LHCN-M2 (cell line): ENCODE data around the gene LMOD2. TPM values are rescaled to one million over a fixed set of nuclear protein-coding genes. Genes with fewer than 3 reads are reported as not detected.

Source experiments
- DNase-seq: peaks from one replicate; pipeline ENCODE4 v3.0.0-alpha.2; 2012; ENCODE audit warnings: low read depth
- polyA plus RNA-seq: library from polyadenylated mRNA; unstranded; fragments of >200 nt; gene quantifications from one replicate; pipeline ENCODE4 v1.2.1, GENCODE V29; 2012; ENCODE audit warnings: missing spikeins
- total RNA-seq: library from RNA; depleted of rRNA; stranded (reverse); fragments of >200 nt; gene quantifications from 2 replicates; pipeline ENCODE4 v1.2.3, GENCODE V29; 2014; rRNA removed

LMOD2 gene, protein sequence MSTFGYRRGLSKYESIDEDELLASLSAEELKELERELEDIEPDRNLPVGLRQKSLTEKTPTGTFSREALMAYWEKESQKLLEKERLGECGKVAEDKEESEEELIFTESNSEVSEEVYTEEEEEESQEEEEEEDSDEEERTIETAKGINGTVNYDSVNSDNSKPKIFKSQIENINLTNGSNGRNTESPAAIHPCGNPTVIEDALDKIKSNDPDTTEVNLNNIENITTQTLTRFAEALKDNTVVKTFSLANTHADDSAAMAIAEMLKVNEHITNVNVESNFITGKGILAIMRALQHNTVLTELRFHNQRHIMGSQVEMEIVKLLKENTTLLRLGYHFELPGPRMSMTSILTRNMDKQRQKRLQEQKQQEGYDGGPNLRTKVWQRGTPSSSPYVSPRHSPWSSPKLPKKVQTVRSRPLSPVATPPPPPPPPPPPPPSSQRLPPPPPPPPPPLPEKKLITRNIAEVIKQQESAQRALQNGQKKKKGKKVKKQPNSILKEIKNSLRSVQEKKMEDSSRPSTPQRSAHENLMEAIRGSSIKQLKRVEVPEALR
- total RNA-seq, result not detected in 2 replicates
- not detected for polyA plus RNA-seq

DNA sequence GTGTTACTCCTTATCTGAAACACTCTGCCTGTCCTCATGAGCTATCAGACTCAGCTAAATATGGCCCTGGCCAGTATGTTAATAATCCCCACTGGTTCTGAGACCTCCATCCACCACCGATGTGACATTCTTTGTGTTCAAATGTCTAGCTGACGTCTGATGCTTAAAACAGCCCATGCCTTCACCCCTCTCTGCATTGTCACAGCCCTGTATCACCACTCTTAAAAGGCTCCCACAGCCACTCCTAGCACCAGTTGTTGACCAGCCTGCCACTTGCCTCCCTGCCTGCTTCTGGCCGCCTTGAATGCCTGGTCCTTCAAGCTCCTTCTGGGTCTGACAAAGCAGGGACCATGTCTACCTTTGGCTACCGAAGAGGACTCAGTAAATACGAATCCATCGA is at the start of gene LMOD2:
TSS of gene LMOD2 (plus strand) at position 253 of the 400 bp plus-strand sequence. CDS start at position 351, 98 bp downstream.
- DNase-seq, result no peak

DNA sequence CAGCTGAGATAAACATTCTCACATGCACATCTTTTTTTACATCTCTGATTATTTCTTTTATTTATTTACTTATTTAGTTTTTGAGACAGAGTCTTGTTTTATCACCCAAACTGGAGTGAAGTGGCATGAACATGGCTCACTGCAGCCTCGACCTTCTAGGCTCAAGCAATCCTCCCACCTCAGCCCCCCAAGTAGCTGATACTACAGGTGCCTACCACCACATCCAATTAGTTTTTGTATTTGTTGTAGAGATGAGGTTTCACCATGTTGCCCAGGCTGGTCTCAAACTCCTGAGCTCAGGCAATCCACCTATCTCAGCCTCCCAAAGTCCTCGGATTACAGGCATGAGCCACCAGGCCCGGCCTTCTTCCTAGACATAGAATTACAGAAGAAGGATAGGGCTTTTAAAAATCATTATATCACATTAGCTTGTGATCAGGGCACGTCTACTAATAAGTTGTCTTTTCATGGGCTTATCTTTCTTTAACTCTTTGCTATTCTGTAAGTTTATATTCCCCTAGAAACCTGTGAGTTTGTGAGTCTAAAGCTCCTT is 48.2 kb upstream of the LMOD2 start:
- DNase-seq, result no peak

DNA sequence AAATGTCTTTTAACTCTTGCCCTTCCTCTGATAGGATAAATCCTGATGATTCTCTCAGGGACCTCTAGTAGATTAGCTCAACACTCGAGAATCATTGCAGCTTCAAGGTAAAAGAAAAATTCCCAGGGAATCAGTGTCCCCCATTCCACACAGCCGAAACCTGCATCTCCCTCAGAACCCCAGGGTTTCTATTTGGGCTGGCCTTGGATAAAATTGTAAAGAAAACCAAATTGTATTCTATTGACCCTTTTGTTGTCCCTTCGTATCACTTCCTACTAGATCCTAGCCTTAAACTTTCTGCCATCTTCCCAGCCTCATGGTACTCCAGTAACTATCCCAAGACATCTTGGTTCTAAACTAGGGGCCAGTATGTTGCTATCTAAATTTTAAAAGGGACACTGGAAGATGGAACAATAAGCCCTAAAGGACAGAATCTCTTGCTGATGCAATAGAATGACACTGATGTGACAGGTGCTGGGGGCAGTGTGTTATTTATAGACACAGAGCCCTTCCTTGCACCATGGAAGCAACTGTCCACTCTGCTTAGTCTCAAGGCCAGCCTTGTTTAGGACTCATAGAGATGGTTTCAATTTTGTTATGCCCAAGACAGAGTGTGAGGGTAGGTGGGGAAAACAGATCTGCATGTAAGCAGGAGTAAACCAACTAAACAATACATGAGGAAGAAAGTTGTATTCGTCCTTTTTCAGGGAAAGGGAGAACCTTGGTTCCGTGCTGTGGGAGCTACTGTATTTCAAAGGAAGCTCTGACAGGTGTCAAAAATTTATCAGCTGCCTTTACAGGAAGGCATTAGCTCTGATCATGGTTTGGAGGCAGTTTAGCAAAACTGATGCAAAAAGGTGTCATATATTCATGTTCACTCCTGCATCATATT is 46.4 kb upstream of the LMOD2 start:
- DNase-seq, result peak; percentile 42

DNA sequence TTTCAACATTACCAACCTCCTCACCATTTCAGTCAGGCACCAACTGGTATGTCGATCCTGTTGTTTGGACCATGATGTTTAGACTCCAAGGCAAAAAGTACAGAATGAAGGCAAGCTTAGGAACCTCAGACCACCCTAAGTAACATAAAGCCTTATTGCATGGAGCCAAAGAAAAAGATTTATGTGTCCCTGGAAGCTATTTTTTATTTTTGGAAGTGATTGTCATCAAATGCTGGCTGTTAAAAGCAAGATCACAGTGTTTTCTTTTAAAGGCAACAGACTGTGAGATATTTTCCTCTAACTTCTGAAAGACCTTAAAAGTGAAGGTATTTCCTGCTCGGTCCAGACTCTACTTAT is 45.8 kb upstream of the LMOD2 start:
- DNase-seq, result no peak

DNA sequence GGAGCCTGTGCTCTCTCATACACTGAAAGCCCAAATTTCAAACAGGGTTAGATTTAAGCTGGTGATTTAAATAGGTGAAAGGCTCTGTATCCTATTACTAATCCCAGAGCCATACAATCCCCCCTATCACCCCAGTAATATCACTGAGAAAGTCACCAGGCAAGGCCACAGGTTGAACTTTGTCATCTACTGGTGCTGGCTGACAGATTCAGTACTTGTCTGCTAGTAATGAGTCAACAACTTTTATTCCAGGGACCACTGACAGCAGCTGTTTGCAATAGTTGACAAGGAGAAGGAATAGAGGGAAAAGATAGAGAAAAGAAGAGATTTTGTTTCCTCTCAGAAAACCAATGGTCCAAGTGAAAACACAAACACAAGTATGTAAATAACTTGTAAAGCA is 43.6 kb upstream of the LMOD2 start:
- DNase-seq, result peak; percentile 30

DNA sequence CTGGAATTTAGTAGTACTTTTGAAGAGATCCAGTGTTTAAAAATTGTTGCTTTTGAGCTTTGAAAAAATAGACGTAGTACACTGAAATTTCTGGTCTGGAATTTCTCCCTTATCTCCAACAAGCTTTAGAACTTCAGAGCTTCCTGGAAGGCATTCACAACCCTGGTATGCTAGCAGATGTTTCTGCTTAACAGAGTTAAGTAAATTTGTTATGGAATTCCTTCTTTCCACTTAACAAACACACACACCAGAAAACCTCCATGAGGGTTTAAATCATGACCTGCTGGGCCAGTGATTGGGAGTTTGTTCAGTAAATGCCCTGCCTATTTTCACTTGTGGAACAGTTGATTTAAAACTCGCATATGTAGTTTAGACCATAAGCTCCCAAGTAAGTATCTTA is 40.3 kb upstream of the LMOD2 start:
- DNase-seq, result no peak

DNA sequence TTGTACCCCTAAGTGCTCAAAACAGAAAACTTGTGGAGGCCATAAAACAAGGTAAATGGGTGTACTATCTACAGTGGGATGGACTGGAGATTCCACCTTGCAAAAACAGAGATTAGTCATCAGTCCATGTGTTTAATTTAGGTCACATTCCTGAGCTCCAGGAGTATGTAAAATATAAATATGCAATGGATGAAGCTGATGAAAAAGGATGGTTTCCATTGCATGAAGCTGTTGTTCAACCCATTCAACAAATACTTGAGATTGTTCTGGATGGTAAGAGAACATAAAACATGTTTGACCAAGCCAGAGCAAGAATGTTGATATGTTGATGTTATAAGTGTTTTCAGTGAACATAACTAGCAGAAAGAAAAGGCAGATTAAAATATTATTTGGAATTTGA is 39.4 kb upstream of the LMOD2 start:
- no peak for DNase-seq

DNA sequence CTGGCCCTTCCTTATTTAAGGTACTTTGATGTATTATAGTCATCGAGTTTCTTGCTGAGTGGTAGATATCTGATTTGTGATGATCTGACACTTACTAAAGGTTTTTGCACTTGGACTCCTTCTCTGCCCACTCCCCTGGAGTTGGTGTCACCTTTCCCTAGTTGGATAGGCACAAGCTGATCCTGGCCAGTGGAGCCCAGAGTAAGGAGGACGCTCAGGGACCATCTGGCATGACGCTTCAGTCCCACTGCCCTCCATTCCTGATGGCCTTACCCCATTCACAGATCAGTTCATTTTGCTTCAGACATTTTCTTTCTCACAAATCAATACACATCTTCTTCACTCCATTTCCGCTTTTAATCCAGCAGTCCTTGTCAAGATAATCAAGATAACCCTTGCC is 34.0 kb upstream of the LMOD2 start:
- DNase-seq, result no peak

DNA sequence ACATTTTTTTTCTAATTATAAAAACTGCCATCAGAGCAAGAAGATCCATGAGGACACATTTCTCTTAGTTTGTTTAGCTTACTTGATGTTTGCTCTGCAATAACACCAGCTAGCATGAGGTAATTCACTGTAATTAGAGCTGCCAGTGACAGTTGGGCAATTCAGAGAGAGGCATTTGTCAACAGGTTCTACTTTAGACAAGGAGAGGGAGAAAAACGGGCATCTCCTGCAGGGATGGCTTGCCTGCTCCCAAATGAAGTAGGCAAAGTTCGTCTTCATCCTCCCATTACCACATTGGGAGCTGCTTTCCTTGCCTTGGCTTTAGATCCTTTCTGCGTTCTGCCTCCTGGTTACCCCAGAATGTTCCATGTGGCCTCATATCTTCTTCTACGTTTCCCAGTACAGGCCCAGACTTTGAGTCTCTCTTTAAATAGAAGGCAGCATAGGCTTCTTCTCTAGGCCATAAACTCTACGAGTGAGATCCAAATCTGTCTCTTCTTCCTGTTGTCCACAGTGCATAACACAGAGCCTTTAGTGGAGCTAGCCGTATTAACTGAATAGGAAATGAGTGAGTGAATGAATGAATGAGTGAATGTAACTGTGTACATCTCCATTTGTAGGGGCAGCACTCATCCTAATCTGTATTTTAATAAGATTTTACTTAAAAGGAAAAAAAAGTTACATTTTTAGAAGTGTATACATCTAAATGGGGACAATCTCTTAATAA is 32.8 kb upstream of the LMOD2 start:
- peak; percentile 52 for DNase-seq

DNA sequence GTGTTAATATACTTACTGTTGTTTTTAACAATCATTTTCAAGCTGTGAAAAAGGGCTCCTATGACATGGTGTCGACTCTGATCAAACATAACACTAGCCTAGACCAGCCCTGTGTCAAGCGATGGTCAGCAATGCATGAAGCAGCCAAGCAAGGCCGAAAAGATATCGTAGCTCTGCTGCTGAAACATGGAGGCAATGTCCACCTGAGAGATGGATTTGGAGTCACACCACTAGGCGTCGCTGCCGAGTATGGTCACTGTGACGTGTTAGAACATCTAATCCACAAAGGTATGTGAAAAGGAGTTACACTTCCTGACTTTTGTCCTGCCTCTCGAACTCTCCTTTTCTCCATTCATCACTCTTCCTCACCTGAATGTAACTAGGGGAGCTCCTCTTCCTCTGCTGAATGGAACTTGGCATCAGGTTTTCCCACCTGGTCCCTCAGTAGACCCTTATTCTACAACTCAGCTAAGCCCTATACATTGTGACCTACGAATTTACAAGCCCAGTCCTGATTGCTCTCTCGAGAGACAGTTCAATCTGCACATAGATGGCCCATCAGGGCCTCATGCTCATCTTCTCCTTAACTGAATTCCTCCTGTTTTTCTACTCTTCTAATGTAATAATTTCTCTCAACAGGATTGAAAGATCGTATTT is 31.0 kb upstream of the LMOD2 start:
- DNase-seq, result peak; percentile 39

DNA sequence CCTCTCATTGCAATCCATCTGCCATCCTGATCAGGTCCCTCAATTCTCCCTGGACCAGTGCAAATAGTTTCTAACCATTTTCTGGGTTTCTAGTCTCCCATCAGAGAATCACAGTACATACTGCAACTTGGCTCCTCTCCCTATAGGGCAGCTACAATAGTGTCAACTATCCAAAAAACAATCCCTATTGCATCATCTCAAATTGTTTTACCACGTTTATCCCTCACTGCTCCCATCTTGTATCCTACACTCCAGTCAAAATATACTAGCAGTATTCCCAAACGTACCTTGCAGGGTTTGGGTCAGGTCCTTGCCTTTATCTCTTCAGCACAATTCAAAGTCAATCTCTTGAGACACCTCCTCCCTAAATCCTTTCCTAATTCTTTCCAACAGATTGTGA is 30.4 kb upstream of the LMOD2 start:
- no peak for DNase-seq

DNA sequence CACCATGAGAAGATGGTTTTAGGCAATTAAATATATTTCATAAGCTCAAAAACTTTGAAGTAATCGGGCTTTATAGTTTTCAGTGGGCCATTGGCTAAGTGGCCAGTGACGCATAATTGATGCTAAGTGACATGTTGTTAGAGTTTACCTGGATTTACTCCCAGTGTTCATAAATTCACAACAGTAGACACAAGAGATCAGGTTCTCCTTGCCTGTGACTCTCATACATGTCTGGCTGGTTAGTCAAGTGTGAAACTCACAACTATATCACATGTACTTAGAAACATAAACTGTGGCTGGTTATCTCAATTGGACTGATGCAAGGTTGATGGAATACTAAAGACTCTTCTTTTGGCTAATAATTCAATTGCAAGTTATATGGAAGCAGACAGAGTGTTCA is 27.8 kb upstream of the LMOD2 start:
- DNase-seq, result no peak

DNA sequence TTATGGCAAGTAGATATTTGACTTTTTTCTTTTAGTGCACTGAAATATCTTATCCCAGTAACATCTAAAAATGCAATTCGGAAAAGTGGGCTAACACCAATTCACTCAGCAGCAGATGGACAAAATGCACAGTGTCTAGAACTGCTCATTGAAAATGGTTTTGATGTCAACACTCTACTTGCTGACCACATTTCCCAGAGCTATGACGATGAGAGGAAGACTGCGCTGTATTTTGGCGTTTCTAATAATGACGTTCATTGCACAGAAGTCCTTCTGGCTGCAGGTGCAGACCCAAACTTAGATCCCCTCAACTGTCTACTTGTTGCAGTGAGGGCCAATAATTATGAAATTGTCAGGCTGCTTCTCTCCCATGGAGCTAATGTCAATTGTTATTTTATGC is 26.8 kb upstream of the LMOD2 start:
- no peak for DNase-seq

DNA sequence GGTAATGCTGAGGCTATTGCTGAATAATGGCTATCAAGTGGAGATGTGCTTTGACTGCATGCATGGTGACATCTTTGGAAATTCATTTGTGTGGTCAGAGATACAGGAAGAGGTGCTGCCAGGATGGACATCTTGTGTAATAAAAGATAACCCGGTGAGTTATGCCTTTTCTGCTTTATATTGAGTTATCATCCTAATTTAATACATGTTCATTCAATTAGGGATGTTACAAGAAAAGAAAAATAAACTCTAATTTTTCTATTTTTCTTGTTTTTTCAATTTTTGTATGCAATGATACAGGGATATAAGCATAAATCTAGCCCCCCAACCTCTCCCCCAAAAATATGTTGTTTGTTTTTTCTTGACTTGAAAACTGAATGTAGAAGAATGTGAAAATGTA is 26.4 kb upstream of the LMOD2 start:
- no peak for DNase-seq

DNA sequence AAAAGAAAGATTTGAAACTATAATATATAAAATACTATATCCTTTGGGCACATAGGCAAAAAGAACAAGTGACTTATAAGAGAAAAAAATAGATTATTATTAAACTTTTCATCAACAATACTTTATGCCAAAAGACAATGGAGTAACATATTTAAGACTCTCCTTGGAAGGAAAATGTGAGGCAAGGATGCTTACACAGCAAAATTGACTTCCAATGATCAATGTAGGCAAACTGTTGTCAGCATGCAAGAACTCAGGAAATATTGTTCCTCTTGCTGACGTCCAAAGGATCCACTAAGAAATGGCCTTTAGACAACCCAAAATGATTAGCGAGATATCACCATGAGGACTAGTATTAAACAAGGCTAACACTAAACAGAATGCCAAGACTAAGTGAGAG is 22.9 kb upstream of the LMOD2 start:
- DNase-seq, result no peak

DNA sequence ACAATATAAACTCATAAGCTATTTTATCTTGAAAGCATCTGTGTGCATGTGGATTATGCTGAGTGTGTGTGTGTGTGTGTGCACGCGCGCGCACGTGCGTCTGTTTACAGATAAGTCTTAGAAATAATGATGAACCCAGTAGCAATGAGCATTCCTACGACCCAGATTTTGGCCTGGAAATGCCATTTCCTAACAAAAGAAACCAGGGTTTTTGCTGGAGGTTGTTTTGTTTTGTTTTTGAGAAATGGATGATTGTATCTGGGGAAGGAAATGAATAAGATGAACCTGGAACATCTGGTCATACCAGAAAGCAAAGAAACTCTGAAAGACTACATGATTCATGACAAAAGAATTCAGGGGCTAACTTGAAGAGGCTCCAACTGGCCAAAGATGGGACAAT is 22.1 kb upstream of the LMOD2 start:
- DNase-seq, result peak; percentile 95

DNA sequence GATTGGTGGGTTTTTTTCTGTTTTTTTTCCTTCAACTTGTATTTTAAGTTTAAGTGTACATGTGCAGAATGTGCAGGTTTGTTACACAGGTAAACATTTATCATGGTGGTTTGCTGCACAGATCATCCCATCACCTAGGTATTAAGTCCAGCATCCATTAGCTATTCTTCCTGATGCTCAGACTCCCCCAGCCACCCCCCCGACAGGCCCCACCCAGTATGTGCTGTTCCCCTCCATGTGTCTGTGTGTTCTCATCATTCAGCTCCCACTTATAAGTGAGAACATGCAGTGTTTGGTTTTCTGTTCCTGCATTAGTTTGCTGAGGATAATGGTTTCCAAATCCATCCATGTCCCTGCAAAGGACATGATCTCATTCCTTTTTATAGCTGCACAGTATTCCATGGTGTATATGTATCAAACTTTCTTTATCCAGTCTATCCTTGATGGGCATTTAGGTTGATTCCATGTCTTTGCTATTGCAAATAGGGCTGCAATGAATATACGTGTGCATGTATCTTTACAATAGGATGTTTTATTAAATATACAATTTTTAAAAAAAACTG is 21.6 kb upstream of the LMOD2 start:
- peak; percentile 63 for DNase-seq

DNA sequence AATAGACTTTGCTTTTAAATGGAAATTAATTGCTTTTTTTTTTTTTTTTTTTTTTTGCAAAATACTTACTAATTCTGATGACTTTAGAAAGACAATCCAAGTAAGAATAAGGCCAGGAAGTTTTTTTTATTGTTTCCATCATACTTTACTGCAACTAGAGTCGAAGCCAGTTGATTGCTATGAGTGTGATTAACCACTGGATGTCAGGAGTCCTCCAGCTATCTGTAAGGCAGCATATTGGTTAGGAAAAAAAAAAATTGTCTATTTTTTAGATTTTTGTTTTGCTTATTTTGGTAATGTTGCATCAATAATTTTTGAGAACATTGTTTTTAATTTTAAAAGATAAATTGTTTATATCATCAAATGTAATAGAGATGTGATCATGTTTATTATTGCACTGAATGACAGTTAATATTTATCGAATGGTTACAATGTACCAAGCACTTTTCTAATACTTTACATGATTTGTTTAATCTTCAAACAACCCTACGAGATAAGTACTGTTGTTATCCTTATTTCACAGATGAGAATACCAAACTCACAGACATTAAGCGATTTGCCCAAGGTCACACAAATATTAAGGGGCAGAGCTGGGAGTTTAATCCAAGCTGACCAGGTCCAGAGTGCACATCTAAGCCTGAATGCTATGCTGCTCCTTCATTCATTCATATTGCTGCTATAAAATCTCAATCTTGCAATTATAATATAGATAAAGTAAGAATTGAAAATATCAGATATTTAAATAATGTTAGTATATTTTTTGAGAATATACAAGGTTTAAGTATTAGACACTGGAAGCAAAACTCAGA is 19.9 kb upstream of the LMOD2 start:
- peak; percentile 66 for DNase-seq

DNA sequence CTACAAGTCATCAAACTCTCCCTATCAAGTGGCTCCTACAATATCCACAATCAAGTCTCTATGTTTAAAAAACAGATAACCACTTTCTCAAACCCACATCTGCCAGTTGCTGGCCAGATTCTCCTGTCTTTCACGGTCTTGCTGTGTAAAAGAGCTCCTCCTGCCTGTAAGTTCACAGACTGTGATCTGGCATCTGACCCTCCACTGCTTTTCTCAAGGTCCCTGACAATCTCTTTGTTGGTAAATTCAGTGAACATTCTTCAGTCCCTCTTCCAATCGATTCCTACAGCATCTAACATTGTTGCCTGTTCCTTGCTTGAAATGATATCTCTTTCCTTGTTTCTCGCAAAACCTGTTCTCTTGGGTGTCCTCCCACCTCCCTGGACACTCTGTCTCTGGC is 18.5 kb upstream of the LMOD2 start:
- peak; percentile 56 for DNase-seq

DNA sequence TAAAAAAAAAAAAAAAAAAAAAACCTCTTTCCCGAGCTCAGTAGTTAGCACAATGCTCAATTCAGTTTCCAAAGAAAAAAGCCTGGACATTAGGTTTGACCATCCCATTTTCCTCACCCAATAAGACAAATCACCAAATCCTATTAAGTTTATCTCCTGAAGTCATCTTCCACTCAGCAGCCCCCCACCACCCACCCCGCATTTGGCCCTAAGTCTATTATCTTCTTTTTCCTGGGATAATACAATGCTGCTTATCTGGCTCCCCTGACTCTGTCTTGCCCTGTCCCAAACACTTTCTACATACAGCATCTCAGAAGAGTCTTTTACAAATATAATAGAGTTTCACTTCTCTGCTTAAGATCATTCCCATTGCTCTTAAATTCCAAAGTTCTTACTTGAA is 17.8 kb upstream of the LMOD2 start:
- no peak for DNase-seq
